Dedifferentiated amniotic fluid mesenchymal stem cell (primary cell): ENCODE data around the gene AMN.

Experiments used
- DNase-seq: peaks from one replicate; pipeline ENCODE4 v3.0.0-alpha.2; 2016; ENCODE audit errors: extremely low spot score

The AMN gene

GRCh38 chr14:102965971-102966655 lies 43.6 kb downstream of the AMN start:
- DNase-seq, result no peak

- no peak for DNase-seq
Observed at GRCh38 chr14:102966681-102967505, 44.4 kb downstream of the AMN start.

GRCh38 chr14:102967506-102967795 lies 45.0 kb downstream of the AMN start:
- DNase-seq, result no peak

- no peak for DNase-seq
Observed at GRCh38 chr14:102968306-102968705, 45.8 kb downstream of the AMN start.

- DNase-seq, result no peak
Observed at GRCh38 chr14:102969060-102969791, 46.8 kb downstream of the AMN start.

GRCh38 chr14:102969901-102970300 lies 47.4 kb downstream of the AMN start:
- no peak for DNase-seq

GRCh38 chr14:102970496-102970895 lies 48.0 kb downstream of the AMN start:
- no peak for DNase-seq

- no peak for DNase-seq
Observed at GRCh38 chr14:102971314-102971713, 48.9 kb downstream of the AMN start.

- DNase-seq, result no peak
Observed at GRCh38 chr14:102971836-102972606, 49.6 kb downstream of the AMN start.

GRCh38 chr14:102973706-102974285 lies 51.3 kb downstream of the AMN start:
- DNase-seq, result no peak

GRCh38 chr14:102975662-102976061 lies 53.2 kb downstream of the AMN start:
- no peak for DNase-seq

- DNase-seq, result no peak
Observed at GRCh38 chr14:102977475-102977874, 55.0 kb downstream of the AMN start.

GRCh38 chr14:102979406-102979805 lies 56.9 kb downstream of the AMN start:
- no peak for DNase-seq

- no peak for DNase-seq
Observed at GRCh38 chr14:102980409-102980810, 57.9 kb downstream of the AMN start.
